B cell (primary cell): ENCODE results near the gene ROPN1B.

Experiments
- CTCF ChIP-seq: fragments of 200-600 bp; IDR thresholded peaks from one replicate; pipeline ENCODE4 v1.8.0; 2022; ENCODE audit warnings: antibody characterized with exemption, mild to moderate bottlenecking
- EZH2 ChIP-seq: IDR thresholded peaks from 2 replicates; pipeline ENCODE4 v1.6.1; 2012; ENCODE audit warnings: borderline replicate concordance, low read depth, mild to moderate bottlenecking, moderate library complexity, low read length; ENCODE audit not compliant: insufficient read depth, poor library complexity, severe bottlenecking

GRCh38 chr3:126029241-126029640 is 60.3 kb downstream of the ROPN1B start:
- TF ChIP-seq EZH2, result no peak
- no peak for TF ChIP-seq CTCF
